ENCODE measurements around the gene FYCO1. TPM values are rescaled to one million over a fixed set of nuclear protein-coding genes. Genes with fewer than 3 reads are reported as not detected.

The FYCO1 gene
- total RNA-seq, 1 donor from 2014 or later = 121 TPM

DNA sequence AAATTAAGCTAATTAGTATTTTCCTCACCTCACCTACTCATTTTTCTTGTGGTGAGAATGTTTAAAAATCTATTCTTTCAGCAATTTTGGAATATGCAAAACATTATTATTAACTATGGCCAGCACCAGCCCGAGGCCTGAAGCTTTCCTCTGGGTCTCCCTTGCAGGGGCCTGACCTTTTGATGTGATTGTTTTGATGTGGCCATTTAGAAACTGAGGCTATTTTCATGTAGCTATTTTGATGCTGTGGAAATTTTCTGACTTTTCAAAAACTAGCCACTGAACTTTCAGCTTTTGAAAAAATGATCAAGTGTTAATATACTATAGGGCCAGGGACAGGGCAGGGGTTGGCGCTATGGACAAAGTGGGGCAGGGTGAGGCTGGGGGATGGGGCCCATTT, 117.5 kb downstream of the FYCO1 start:
- Histone ChIP-seq H3K27me3 (ENCODE audit: low read depth) (no peaks in the 10 kb centered on the region), H3K9me3 (replicated peaks) (no peaks in the 10 kb centered on the region), H3K36me3 (no peaks in the 10 kb centered on the region), H3K4me3 (no peak overlapping the region), H3K27ac (replicated peaks) (no peak overlapping the region), H3K4me1 (peaks cover 12% of the 10 kb centered on the region)
- intact Hi-C loops (cut with micrococcal nuclease) = no loop called here
- no peak for DNase-seq
- TF ChIP-seq, protein P1, sequence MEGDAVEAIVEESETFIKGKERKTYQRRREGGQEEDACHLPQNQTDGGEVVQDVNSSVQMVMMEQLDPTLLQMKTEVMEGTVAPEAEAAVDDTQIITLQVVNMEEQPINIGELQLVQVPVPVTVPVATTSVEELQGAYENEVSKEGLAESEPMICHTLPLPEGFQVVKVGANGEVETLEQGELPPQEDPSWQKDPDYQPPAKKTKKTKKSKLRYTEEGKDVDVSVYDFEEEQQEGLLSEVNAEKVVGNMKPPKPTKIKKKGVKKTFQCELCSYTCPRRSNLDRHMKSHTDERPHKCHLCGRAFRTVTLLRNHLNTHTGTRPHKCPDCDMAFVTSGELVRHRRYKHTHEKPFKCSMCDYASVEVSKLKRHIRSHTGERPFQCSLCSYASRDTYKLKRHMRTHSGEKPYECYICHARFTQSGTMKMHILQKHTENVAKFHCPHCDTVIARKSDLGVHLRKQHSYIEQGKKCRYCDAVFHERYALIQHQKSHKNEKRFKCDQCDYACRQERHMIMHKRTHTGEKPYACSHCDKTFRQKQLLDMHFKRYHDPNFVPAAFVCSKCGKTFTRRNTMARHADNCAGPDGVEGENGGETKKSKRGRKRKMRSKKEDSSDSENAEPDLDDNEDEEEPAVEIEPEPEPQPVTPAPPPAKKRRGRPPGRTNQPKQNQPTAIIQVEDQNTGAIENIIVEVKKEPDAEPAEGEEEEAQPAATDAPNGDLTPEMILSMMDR (IDR thresholded peaks at IDR 0.05; ENCODE audit: borderline replicate concordance) = no peak

DNA sequence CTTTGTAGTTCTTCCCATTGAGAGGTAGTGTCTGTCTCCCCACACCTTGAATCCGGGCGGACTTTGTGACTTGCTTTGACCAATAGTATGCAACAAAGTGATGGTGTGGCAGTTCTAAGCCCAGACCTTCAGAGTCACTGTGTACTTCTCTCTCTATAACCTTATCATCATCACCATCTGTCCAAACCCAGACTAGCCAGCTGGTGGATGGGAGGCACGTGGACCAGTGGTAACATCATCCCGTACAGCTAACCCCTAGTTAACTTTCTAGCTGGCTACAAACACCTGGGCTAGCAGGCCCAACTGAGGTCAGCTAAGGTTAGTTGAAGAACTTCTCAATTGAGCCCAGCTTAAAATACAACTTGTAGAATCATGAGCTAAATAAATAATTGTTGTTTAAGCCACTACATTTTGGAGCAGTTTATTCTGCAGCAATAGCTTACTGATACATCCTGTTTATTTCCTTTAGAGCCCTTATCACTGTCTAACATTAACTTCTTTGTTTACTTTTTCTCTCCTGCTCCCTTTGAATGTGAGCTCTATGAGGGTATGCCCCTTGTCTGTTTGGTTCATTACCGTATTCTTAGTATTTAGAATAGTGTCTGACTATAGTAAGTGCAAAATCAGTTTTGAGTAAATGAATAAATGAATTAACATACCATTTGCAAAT, 120.8 kb downstream of the FYCO1 start:
- TF ChIP-seq, protein P1 (IDR thresholded peaks at IDR 0.05; ENCODE audit: borderline replicate concordance) = no peak
- intact Hi-C loops (cut with micrococcal nuclease) = no loop called here
- H3K4me3 ChIP-seq = no peak overlapping the region

DNA sequence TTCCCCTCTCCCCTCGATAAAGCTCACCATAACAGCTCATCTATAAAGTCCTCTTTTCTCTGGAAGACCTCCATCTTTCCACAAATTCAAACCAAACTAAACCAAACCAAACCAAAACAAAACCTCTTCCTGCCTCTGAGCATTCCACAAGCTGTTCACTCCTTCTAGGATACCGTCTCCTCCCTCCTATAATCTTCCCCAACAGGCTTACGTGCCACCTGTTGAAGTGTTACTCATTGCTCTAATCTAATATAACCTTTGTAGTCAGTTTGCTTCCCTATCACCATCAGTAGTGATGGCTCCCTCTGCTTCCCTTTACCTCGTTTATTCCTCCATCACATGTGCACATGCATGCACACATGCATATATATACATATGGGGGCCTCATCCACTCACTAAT, 122.0 kb downstream of the FYCO1 start:
- H3K4me1 ChIP-seq = no peaks in the 10 kb centered on the region
- intact Hi-C loops (cut with micrococcal nuclease) = no loop called here
- H3K27ac ChIP-seq (replicated peaks) = no peak overlapping the region
- H3K9me3 ChIP-seq (replicated peaks) = no peaks in the 10 kb centered on the region
- no peaks in the 10 kb centered on the region for H3K36me3 ChIP-seq
- no peak overlapping the region for H3K4me3 ChIP-seq
- TF ChIP-seq, protein P1 (IDR thresholded peaks at IDR 0.05; ENCODE audit: borderline replicate concordance) = no peak
- no peaks in the 10 kb centered on the region for H3K27me3 ChIP-seq (ENCODE audit: low read depth)
- DNase-seq = no peak

More for the DNA sequence above, 120.8 kb downstream of the FYCO1 start:
- H3K36me3 ChIP-seq = no peaks in the 10 kb centered on the region
- no peak overlapping the region for H3K27ac ChIP-seq (replicated peaks)
- no peak for DNase-seq
- H3K4me1 ChIP-seq = no peaks in the 10 kb centered on the region
- H3K27me3 ChIP-seq (ENCODE audit: low read depth) = no peaks in the 10 kb centered on the region
- H3K9me3 ChIP-seq (replicated peaks) = no peaks in the 10 kb centered on the region

DNA sequence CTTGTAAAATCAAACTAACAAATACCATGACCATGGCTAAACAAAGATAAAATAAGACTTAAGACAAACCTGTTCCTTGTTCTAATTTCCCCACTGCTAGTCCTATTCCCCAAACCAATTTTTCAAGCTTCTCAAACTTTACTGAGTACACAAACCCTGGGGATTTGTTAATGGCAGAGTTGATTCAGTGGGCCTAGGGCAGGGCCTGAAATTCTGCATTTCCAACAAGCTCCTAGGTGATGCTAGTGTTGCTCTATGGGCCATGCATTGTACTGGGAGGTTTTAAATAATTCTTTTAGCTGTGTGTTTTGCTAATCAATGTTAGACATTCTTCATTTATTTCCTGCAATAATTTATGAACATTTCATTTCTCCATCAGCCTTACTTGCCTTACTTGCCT, 122.6 kb downstream of the FYCO1 start:
- Histone ChIP-seq H3K9me3 (replicated peaks) (no peaks in the 10 kb centered on the region), H3K4me1 (no peaks in the 10 kb centered on the region), H3K36me3 (no peaks in the 10 kb centered on the region), H3K27me3 (ENCODE audit: low read depth) (no peaks in the 10 kb centered on the region), H3K4me3 (no peak overlapping the region), H3K27ac (replicated peaks) (no peak overlapping the region)
- TF ChIP-seq, protein P1 (IDR thresholded peaks at IDR 0.05; ENCODE audit: borderline replicate concordance) = no peak
- no peak for DNase-seq
- intact Hi-C loops (cut with micrococcal nuclease) = no loop called here

DNA sequence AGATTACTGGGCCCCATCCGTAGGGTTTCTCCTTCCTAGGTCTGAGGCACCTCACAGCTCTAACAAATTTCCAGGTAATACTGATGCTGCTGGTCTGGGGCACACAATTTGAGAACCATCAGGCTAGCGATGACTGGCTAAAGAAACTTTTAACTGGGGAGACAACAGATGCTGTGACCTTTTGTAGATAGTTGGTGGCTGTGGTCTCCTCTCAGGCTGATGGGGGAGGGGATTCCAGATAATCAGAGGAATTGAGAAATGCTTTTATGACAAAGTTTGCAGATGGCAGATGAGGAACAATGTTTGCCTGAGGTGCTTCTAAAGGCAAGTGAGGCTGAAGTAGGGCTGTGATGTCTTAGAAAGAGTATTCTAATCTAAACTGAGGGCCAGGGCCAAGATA, 123.1 kb downstream of the FYCO1 start:
- intact Hi-C loops (cut with micrococcal nuclease) = no loop called here
- Histone ChIP-seq H3K27me3 (ENCODE audit: low read depth) (no peaks in the 10 kb centered on the region), H3K4me1 (no peaks in the 10 kb centered on the region), H3K9me3 (replicated peaks) (no peaks in the 10 kb centered on the region), H3K4me3 (no peak overlapping the region), H3K27ac (replicated peaks) (no peak overlapping the region), H3K36me3 (no peaks in the 10 kb centered on the region)
- TF ChIP-seq, protein P1 (IDR thresholded peaks at IDR 0.05; ENCODE audit: borderline replicate concordance) = no peak
- DNase-seq = no peak

All from left ventricle myocardium inferior (tissue), 1 donor.